ENCODE measurements around the gene FCN2. TPM values are rescaled to one million over a fixed set of nuclear protein-coding genes. Genes with fewer than 3 reads are reported as not detected.

The FCN2 gene
- total and polyA plus RNA-seq, 2 of the 13 experiments (the other 11 are each of a cell fraction or from before 2014, with no cell fraction given): not detected

DNA sequence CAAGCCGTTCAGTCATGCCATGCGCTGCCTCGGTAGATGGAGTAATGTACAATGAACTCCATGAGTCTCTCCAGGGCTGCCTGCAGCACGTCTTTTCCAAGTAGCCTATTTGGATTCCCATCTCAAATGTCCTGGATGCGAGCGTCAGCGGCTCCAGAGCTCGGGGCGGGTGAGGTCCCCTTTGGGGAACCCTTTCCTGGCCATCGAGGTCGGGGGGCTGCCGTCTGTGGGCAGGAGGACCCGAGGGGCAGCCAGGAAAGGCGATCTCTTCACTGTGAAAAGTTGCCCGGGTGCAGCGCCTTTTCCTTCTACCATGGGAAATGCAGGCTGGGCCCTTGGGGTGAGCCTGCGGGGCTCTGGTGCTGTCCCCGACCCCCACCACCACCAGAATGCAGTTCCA is 36.9 kb upstream of the FCN2 start:
- intact Hi-C loops (cut with micrococcal nuclease; ENCODE audit: unreplicated experiment) (no loop called here), in situ Hi-C loops (cut with HindIII; ENCODE audit: extremely low pct_ligation_motif_present, low pct_unique_long_range_greater_than_20kb) (no loop called here)
- H3K4me1 ChIP-seq (ENCODE audit: insufficient read depth, low read length): no peaks in the 10 kb centered on the region
- H3K4me3 ChIP-seq (replicated peaks in 1 of 3; ENCODE audit: insufficient read depth in 1 of 3, low read depth in 2 of 3, low read length in 3 of 3): no peak overlapping the region
- H3K79me2 ChIP-seq (ENCODE audit: insufficient read depth, low read length): no peaks in the 10 kb centered on the region
- BruUV-seq (replicated peaks): no TSS peak
- H3K36me3 ChIP-seq (replicated peaks in 1 of 2; ENCODE audit: control insufficient read depth in 1 of 2, insufficient read depth in 2 of 2, low read length in 2 of 2): no peaks in the 10 kb centered on the region
- no peak overlapping the region for H2AFZ ChIP-seq (ENCODE audit: low read length)
- no peak overlapping the region for H3K9ac ChIP-seq (ENCODE audit: insufficient read depth, low read depth, low read length)
- no peaks in the 10 kb centered on the region for H4K20me1 ChIP-seq (ENCODE audit: insufficient read depth, low read length)
- no peak overlapping the region for H3K27ac ChIP-seq (ENCODE audit: extremely low read length, insufficient read depth, low read length)
- ATAC-seq (no peak), FAIRE-seq (no peak), DNase-seq (ENCODE audit: low spot score) (no peak)
- ChIA-PET CTCF (ENCODE audit: low intra/inter-chr PET ratio, low total read pairs) (no interaction called here), POLR2A (no interaction called here)
- H3K27me3 ChIP-seq (ENCODE audit: control insufficient read depth in 1 of 2, insufficient read depth in 2 of 2, low read length in 2 of 2): peaks cover 4 to 66% of the 10 kb centered on the region in 2 experiments; a peak in 4 of 5 replicates
- WGBS (ENCODE audit: low lambda C conversion rate): 22% methylated on average over 3 of the region's 18 CpGs
- H3K9me3 ChIP-seq (ENCODE audit: low read length): no peaks in the 10 kb centered on the region
- TF ChIP-seq ZNF383 (CRISPR knock-in tag; IDR thresholded peaks at IDR 0.05; ENCODE audit: borderline replicate concordance): no peak
- H3K4me2 ChIP-seq (ENCODE audit: low read depth, low read length): no peak overlapping the region

DNA sequence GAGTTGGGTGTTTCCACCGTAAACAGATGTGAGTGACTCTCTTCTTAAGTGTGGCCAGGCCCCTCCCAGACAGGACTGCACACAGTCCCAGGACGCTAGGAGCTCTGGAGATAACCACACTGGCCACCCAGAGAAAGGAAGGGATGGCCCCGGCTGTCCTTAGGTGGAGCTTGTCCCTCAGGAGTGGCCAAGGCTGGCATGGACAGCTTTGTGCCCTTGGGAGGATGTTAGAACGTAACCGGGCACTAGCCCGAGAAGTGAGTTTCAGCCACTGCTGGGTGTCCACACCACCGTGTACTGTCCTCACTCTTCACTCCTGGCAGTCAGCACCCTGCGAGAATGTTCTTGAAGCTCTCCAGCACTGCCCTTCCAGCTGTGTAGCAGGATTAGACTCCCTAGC is 35.8 kb upstream of the FCN2 start:
- in situ Hi-C loops (cut with HindIII; ENCODE audit: extremely low pct_ligation_motif_present, low pct_unique_long_range_greater_than_20kb): no loop called here
- intact Hi-C loops (cut with micrococcal nuclease; ENCODE audit: unreplicated experiment): no loop called here
- H4K20me1 ChIP-seq (ENCODE audit: insufficient read depth, low read length): no peaks in the 10 kb centered on the region
- no peak overlapping the region for H2AFZ ChIP-seq (ENCODE audit: low read length)
- H3K4me2 ChIP-seq (ENCODE audit: low read depth, low read length): no peak overlapping the region
- no peak overlapping the region for H3K4me3 ChIP-seq (replicated peaks in 1 of 3; ENCODE audit: insufficient read depth in 1 of 3, low read depth in 2 of 3, low read length in 3 of 3)
- no peaks in the 10 kb centered on the region for H3K36me3 ChIP-seq (replicated peaks in 1 of 2; ENCODE audit: control insufficient read depth in 1 of 2, insufficient read depth in 2 of 2, low read length in 2 of 2)
- POLR2A ChIA-PET: no interaction called here
- BruUV-seq (replicated peaks): no TSS peak
- no peaks in the 10 kb centered on the region for H3K4me1 ChIP-seq (ENCODE audit: insufficient read depth, low read length)
- H3K27me3 ChIP-seq (ENCODE audit: control insufficient read depth in 1 of 2, insufficient read depth in 2 of 2, low read length in 2 of 2): peaks cover 4 to 55% of the 10 kb centered on the region in 2 experiments; a peak in 4 of 5 replicates
- TF ChIP-seq ZBTB3 (CRISPR knock-in tag; IDR thresholded peaks at IDR 0.05; ENCODE audit: borderline replicate concordance, low read depth) (no peak), ZKSCAN8 (CRISPR knock-in tag; IDR thresholded peaks at IDR 0.05; ENCODE audit: borderline replicate concordance) (no peak), KAT2B (IDR thresholded peaks at IDR 0.05; ENCODE audit: borderline replicate concordance, low read depth, low read length) (no peak), ZNF556 (CRISPR knock-in tag; IDR thresholded peaks at IDR 0.05; ENCODE audit: borderline replicate concordance) (no peak), SYNCRIP (IDR thresholded peaks at IDR 0.05; ENCODE audit: insufficient read depth, low read depth, low read length) (no peak)
- TF ChIP-seq, protein P1, sequence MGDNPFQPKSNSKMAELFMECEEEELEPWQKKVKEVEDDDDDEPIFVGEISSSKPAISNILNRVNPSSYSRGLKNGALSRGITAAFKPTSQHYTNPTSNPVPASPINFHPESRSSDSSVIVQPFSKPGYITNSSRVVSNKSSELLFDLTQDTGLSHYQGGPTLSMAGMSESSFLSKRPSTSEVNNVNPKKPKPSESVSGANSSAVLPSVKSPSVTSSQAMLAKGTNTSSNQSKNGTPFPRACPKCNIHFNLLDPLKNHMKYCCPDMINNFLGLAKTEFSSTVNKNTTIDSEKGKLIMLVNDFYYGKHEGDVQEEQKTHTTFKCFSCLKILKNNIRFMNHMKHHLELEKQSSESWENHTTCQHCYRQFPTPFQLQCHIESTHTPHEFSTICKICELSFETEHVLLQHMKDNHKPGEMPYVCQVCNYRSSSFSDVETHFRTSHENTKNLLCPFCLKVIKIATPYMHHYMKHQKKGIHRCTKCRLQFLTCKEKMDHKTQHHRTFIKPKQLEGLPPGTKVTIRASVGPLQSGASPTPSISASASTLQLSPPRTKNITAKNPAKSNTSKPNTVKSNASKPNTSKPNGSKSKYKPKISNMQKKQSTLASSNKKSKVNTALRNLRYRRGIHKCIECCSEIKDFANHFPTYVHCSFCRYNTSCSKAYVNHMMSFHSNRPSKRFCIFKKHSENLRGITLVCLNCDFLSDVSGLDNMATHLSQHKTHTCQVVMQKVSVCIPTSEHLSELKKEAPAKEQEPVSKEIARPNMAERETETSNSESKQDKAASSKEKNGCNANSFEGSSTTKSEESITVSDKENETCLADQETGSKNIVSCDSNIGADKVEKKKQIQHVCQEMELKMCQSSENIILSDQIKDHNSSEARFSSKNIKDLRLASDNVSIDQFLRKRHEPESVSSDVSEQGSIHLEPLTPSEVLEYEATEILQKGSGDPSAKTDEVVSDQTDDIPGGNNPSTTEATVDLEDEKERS (CRISPR knock-in tag; IDR thresholded peaks at IDR 0.05): no peak
- TF ChIP-seq, protein P2, sequence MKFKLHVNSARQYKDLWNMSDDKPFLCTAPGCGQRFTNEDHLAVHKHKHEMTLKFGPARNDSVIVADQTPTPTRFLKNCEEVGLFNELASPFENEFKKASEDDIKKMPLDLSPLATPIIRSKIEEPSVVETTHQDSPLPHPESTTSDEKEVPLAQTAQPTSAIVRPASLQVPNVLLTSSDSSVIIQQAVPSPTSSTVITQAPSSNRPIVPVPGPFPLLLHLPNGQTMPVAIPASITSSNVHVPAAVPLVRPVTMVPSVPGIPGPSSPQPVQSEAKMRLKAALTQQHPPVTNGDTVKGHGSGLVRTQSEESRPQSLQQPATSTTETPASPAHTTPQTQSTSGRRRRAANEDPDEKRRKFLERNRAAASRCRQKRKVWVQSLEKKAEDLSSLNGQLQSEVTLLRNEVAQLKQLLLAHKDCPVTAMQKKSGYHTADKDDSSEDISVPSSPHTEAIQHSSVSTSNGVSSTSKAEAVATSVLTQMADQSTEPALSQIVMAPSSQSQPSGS (CRISPR knock-in tag; IDR thresholded peaks at IDR 0.05): no peak
- no peaks in the 10 kb centered on the region for H3K79me2 ChIP-seq (ENCODE audit: insufficient read depth, low read length)
- no peak overlapping the region for H3K9ac ChIP-seq (ENCODE audit: insufficient read depth, low read depth, low read length)
- no peaks in the 10 kb centered on the region for H3K9me3 ChIP-seq (ENCODE audit: low read length)
- ATAC-seq: no peak
- H3K27ac ChIP-seq (ENCODE audit: extremely low read length, insufficient read depth, low read length): no peak overlapping the region
- CTCF ChIA-PET (ENCODE audit: low intra/inter-chr PET ratio, low total read pairs): no interaction called here
- DNase-seq (ENCODE audit: low spot score): no peak
- WGBS (ENCODE audit: low lambda C conversion rate): 19% methylated on average over 2 of the region's 8 CpGs
- no peak for FAIRE-seq

All from HepG2 (cell line).